A549 (cell line): ENCODE results near the gene TP53TG5. TPM values are rescaled to one million over a fixed set of nuclear protein-coding genes. Genes with fewer than 3 reads are reported as not detected.

Experiments used
- ATAC-seq, 2 experiments: fragments of 200-7000 bp in 1 of 2; fragments of >200 bp in 1 of 2; cut with Nextera tagmentation in 1 of 2; cut with Tn5 transposase in 1 of 2; 3 replicates each; pipeline versions ENCODE4 v1.8.0 to v1.9.1; 2018 to 2020; ENCODE audit warnings: mild to moderate bottlenecking in 1 of 2, moderate library complexity in 1 of 2
- CTCF ChIA-PET: fragments of 300-600 bp; sonication (Branson Sonifier 250); formaldehyde crosslinking; extraction: SDS; loops from one replicate; lab custom pipeline; 2021; ENCODE audit warnings: antibody characterized with exemption, inconsistent platforms; lab: Yijun Ruan, JAX
- POLR2A ChIA-PET: fragments of 350-600 bp; formaldehyde crosslinking; extraction: SDS; loops from one replicate; lab custom pipeline; 2021; ENCODE audit warnings: antibody characterized with exemption, inconsistent platforms; lab: Yijun Ruan, JAX
- DNase-seq, 2 experiments: peaks; one replicate each; pipeline versions ENCODE4 v3.0.0 to v3.0.0-alpha.2; 2011 to 2016; ENCODE audit warnings: low read depth in 1 of 2, low spot score in 1 of 2
- FAIRE-seq: peaks from 2 replicates; lab custom pipeline; 2011; peaks lifted over from hg19 to GRCh38; lab: Jason Lieb, UNC
- H3K27ac ChIP-seq, 2 experiments: fragments of >200 bp; sonication (Bioruptor Twin); formaldehyde crosslinking; 3 replicates each; pipeline ENCODE4 v1.5.1; 2016 to 2017
- H3K4me1 ChIP-seq: fragments of >200 bp; sonication (Bioruptor Twin); formaldehyde crosslinking; 3 replicates; pipeline ENCODE4 v1.6.1; 2016
- H3K4me2 ChIP-seq: fragments of >200 bp; sonication (Bioruptor Twin); formaldehyde crosslinking; 3 replicates; pipeline ENCODE4 v1.6.1; 2016
- H3K4me3 ChIP-seq: fragments of >200 bp; sonication (Bioruptor Twin); formaldehyde crosslinking; 3 replicates; pipeline ENCODE4 v1.5.1; 2016
- H3K9me3 ChIP-seq: fragments of >200 bp; sonication (Bioruptor Twin); formaldehyde crosslinking; 3 replicates; pipeline ENCODE4 v1.6.1; 2016
- BHLHE40 ChIP-seq: IDR thresholded peaks from 2 replicates; pipeline ENCODE4 v1.6.1; 2012; ENCODE audit warnings: low read depth, low read length, inconsistent platforms
- CBX2 ChIP-seq: fragments of 200-600 bp; sonication (generic); IDR thresholded peaks from 2 replicates; pipeline ENCODE4 v1.6.1; 2016; ENCODE audit warnings: low read depth, mild to moderate bottlenecking, borderline replicate concordance
- CBX8 ChIP-seq: fragments of 200-600 bp; sonication (generic); IDR thresholded peaks from 2 replicates; pipeline ENCODE4 v1.6.1; 2016
- CEBPB ChIP-seq, 2 experiments: fragments of >200 bp in 1 of 2; sonication (Bioruptor Twin) in 1 of 2; formaldehyde crosslinking in 1 of 2; IDR thresholded peaks; 2 replicates each; pipeline ENCODE4 v1.6.1; 2012 to 2016
- FOSB ChIP-seq: fragments of 250-450 bp; sonication (Bioruptor Pico); IDR thresholded peaks from 2 replicates; pipeline ENCODE4 v1.5.0; 2020; ENCODE audit warnings: mild to moderate bottlenecking, moderate library complexity
- GATA3 ChIP-seq: IDR thresholded peaks from 2 replicates; pipeline ENCODE4 v1.6.1; 2012; ENCODE audit warnings: borderline replicate concordance
- HOXB13 ChIP-seq: fragments of 250-450 bp; sonication (Bioruptor Pico); IDR thresholded peaks from 2 replicates; pipeline ENCODE4 v1.5.0; 2020; ENCODE audit warnings: low read depth, mild to moderate bottlenecking, moderate library complexity
- HOXB5 ChIP-seq: fragments of 250-450 bp; sonication (Bioruptor Pico); IDR thresholded peaks from 2 replicates; pipeline ENCODE4 v1.5.0; 2020; ENCODE audit warnings: mild to moderate bottlenecking, moderate library complexity
- JUN ChIP-seq, 2 experiments: fragments of >200 bp; sonication (Bioruptor Twin); formaldehyde crosslinking; IDR thresholded peaks; 2 replicates in 1 of 2; 3 replicates in 1 of 2; pipeline ENCODE4 v1.6.1; 2016 to 2017
- JUNB ChIP-seq: fragments of >200 bp; sonication (Bioruptor Twin); formaldehyde crosslinking; IDR thresholded peaks from 2 replicates; pipeline ENCODE4 v1.6.1; 2016
- KDM1A ChIP-seq: fragments of 200-600 bp; sonication (generic); IDR thresholded peaks from 2 replicates; pipeline ENCODE4 v1.6.1; 2016; ENCODE audit warnings: low read depth, mild to moderate bottlenecking
- KDM5A ChIP-seq: fragments of 200-600 bp; sonication (generic); IDR thresholded peaks from 2 replicates; pipeline ENCODE4 v1.6.1; 2016; ENCODE audit warnings: antibody characterized with exemption, mild to moderate bottlenecking
- MAZ ChIP-seq: fragments of 150-350 bp; IDR thresholded peaks from 2 replicates; pipeline ENCODE4 v1.6.1; 2014; ENCODE audit warnings: antibody characterized with exemption, low read depth, low read length, borderline replicate concordance
- MYC ChIP-seq: IDR thresholded peaks from 2 replicates; pipeline ENCODE4 v1.6.1; 2012; ENCODE audit warnings: mild to moderate bottlenecking, inconsistent platforms, low read length, improper control_type of control experiment, borderline replicate concordance
- NFE2L2 ChIP-seq: fragments of 150-350 bp; conservative IDR thresholded peaks from 2 replicates; pipeline ENCODE4 v1.6.1; 2014; ENCODE audit warnings: low read length
- NPAS2 ChIP-seq: fragments of 250-450 bp; sonication (Bioruptor Pico); IDR thresholded peaks from 2 replicates; pipeline ENCODE4 v1.8.0; 2022; ENCODE audit warnings: mild to moderate bottlenecking, moderate library complexity, borderline replicate concordance
- POLR2A ChIP-seq: IDR thresholded peaks from 2 replicates; pipeline ENCODE4 v1.6.1; 2012; ENCODE audit warnings: mild to moderate bottlenecking, low read length
- RFX5 ChIP-seq: fragments of 450-650 bp; IDR thresholded peaks from 2 replicates; pipeline ENCODE4 v1.7.1; 2014; ENCODE audit warnings: antibody characterized with exemption, mild to moderate bottlenecking, moderate library complexity
- SMC3 ChIP-seq: fragments of >200 bp; sonication (Bioruptor Twin); formaldehyde crosslinking; IDR thresholded peaks from 3 replicates; pipeline ENCODE4 v1.6.1; 2018; ENCODE audit warnings: inconsistent platforms
- TP53 ChIP-seq: fragments of 250-450 bp; sonication (Bioruptor Pico); IDR thresholded peaks from 2 replicates; pipeline ENCODE4 v1.5.0; 2021; ENCODE audit warnings: mild to moderate bottlenecking, moderate library complexity
- USF2 ChIP-seq: fragments of 450-650 bp; IDR thresholded peaks from 2 replicates; pipeline ENCODE4 v1.6.1; 2014; ENCODE audit warnings: antibody characterized with exemption
- ZSCAN20 ChIP-seq: fragments of 250-450 bp; sonication (Bioruptor Pico); IDR thresholded peaks from 2 replicates; pipeline ENCODE4 v1.8.0; 2022; ENCODE audit warnings: mild to moderate bottlenecking, moderate library complexity
- WGBS: methylation state at CpG from one replicate; pipeline ENCODE4 v1.1.6; 2017; ENCODE audit errors: missing lambda C conversion rate; 5-methylcytosine and 5-hydroxymethylcytosine counted together
- polyA plus RNA-seq, 4 experiments: library from polyadenylated mRNA; depleted of rRNA in 3 of 4; stranded (reverse); fragments of >200 nt; fragmentation: RNase III in 1 of 4; extraction: RNeasy Plus Mini Kit Qiagen cat#74134 plus additional on column Dnase treatment in 1 of 4; gene quantifications; 2 replicates in 3 of 4; 3 replicates in 1 of 4; pipeline ENCODE4 v1.2.3, GENCODE V29; 2011 to 2017
- TF ChIP-seq, protein P1 (sequence below): IDR thresholded peaks from 2 replicates; pipeline ENCODE4 v1.6.1; 2012
- TF ChIP-seq, protein P2 (sequence below): fragments of >200 bp; sonication (Bioruptor Twin); formaldehyde crosslinking; IDR thresholded peaks from 2 replicates; pipeline ENCODE4 v1.6.1; 2016
- TF ChIP-seq, protein P3 (sequence below): fragments of >200 bp; sonication (Bioruptor Twin); formaldehyde crosslinking; IDR thresholded peaks from 3 replicates; pipeline ENCODE4 v1.6.1; 2016
- TF ChIP-seq, protein P4 (sequence below): IDR thresholded peaks from 2 replicates; pipeline ENCODE4 v1.6.1; 2012
- TF ChIP-seq, protein P5 (sequence below): fragments of 250-450 bp; sonication (Bioruptor Pico); IDR thresholded peaks from 2 replicates; pipeline ENCODE4 v1.5.0; 2021; ENCODE audit warnings: mild to moderate bottlenecking, moderate library complexity, borderline replicate concordance

Gene TP53TG5
- polyA plus RNA-seq, 2 of the 4 experiments (the other 2 are of a cell fraction), result not detected

- no peaks in the 10 kb centered on the region for H3K4me1 ChIP-seq
- no peak for FAIRE-seq
- no peak for ATAC-seq
- POLR2A ChIA-PET, result interaction anchor here (0.6 kb wide), 1 partner anchor 39 kb away, joined by 3 read pairs; the partner anchor contains the start of gene PIGT
- H3K9me3 ChIP-seq, result no peaks in the 10 kb centered on the region
- no peak overlapping the region for H3K4me2 ChIP-seq
- TF ChIP-seq KDM5A, result no peak
- no peak for TF ChIP-seq SMC3
- TF ChIP-seq MYC, result no peak
- no peak for TF ChIP-seq ZSCAN20 (CRISPR knock-in tag)
- no peak for TF ChIP-seq MAZ
- no peak for TF ChIP-seq JUNB
- TF ChIP-seq, protein P1, sequence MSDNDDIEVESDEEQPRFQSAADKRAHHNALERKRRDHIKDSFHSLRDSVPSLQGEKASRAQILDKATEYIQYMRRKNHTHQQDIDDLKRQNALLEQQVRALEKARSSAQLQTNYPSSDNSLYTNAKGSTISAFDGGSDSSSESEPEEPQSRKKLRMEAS, result no peak
- no peak for TF ChIP-seq CEBPB (IDR thresholded peaks at IDR 0.05)
- no peak for TF ChIP-seq NFE2L2
- no peak for TF ChIP-seq KDM1A
- no peak for TF ChIP-seq BHLHE40
- TF ChIP-seq, protein P2, sequence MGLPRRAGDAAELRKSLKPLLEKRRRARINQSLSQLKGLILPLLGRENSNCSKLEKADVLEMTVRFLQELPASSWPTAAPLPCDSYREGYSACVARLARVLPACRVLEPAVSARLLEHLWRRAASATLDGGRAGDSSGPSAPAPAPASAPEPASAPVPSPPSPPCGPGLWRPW, result no peak
- no peak for TF ChIP-seq HOXB5 (CRISPR knock-in tag)
- no peak for TF ChIP-seq POLR2A
- TF ChIP-seq RFX5, result no peak
- TF ChIP-seq, protein P3, sequence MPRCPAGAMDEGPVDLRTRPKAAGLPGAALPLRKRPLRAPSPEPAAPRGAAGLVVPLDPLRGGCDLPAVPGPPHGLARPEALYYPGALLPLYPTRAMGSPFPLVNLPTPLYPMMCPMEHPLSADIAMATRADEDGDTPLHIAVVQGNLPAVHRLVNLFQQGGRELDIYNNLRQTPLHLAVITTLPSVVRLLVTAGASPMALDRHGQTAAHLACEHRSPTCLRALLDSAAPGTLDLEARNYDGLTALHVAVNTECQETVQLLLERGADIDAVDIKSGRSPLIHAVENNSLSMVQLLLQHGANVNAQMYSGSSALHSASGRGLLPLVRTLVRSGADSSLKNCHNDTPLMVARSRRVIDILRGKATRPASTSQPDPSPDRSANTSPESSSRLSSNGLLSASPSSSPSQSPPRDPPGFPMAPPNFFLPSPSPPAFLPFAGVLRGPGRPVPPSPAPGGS, result no peak
- TF ChIP-seq, protein P4, sequence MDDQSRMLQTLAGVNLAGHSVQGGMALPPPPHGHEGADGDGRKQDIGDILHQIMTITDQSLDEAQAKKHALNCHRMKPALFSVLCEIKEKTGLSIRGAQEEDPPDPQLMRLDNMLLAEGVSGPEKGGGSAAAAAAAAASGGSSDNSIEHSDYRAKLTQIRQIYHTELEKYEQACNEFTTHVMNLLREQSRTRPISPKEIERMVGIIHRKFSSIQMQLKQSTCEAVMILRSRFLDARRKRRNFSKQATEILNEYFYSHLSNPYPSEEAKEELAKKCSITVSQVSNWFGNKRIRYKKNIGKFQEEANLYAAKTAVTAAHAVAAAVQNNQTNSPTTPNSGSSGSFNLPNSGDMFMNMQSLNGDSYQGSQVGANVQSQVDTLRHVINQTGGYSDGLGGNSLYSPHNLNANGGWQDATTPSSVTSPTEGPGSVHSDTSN, result no peak
- no peak for TF ChIP-seq TP53 (CRISPR knock-in tag)
- TF ChIP-seq, all 56 proteins: peak for 0
- Histone ChIP-seq H3K27ac (no peak overlapping the region), H3K4me3 (no peak overlapping the region)
- CTCF ChIA-PET, result interaction anchor here (1.2 to 12.1 kb wide), 7 partner anchors 15 to 393 kb away, joined by 3 to 240 read pairs (median 72); partner anchors contain the start of gene SYS1
- no peak for DNase-seq
- WGBS, result 85% methylated on average over 11 of the region's 11 CpGs
Measured at GRCh38 chr20:45377269-45377668, 856 bp downstream of the TP53TG5 start.

DNA sequence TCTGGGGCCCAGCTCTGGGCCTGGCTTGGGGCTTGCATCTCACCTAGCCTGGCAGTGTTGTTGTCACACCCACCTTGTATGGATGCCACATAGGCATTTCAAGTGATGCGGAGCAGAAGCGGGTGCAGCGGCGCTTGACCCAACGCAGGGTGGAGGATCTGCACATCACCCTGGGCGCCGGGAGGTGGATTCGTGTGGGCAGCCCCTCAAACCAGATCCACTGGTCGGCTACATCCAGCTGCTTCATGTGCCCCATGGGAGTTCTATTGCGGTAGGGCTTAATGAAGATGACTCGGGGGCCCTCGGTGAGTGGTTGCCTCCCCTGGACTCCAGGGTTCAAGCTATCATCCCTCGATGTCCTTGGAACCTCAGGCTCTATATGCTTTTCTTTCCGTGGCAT, 3.2 kb downstream of the TP53TG5 start:
- 85% methylated on average over 12 of the region's 14 CpGs for WGBS
- H3K27ac ChIP-seq, result no peak overlapping the region
- no peaks in the 10 kb centered on the region for H3K9me3 ChIP-seq
- no peak overlapping the region for H3K4me3 ChIP-seq
- ChIA-PET CTCF (interaction anchor here (1.4 to 12.1 kb wide), 17 partner anchors 9 to 396 kb away, joined by 3 to 240 read pairs (median 15); partner anchors contain the start of genes DBNDD2, SDC4 and SYS1), POLR2A (interaction anchor here (1.9 kb wide), 1 partner anchor 12 kb away, joined by 9 read pairs; the partner anchor contains the start of gene SYS1)
- DNase-seq (no peak), ATAC-seq (no peak), FAIRE-seq (no peak)
- H3K4me1 ChIP-seq, result no peaks in the 10 kb centered on the region
- TF ChIP-seq, protein P4, result no peak
- no peak for TF ChIP-seq HOXB13 (CRISPR knock-in tag)
- H3K4me2 ChIP-seq, result no peak overlapping the region

GRCh38 chr20:45374101-45374467, 4.0 kb downstream of the TP53TG5 start:
- ChIA-PET POLR2A (interaction anchor here (0.9 to 1.9 kb wide), 4 partner anchors 11 to 62 kb away, joined by 3 to 9 read pairs (median 4); partner anchors contain the start of gene SYS1), CTCF (interaction anchor here (0.5 to 12.1 kb wide), 46 partner anchors 9 to 402 kb away, joined by 3 to 240 read pairs (median 6); partner anchors contain the start of genes DBNDD2, SDC4 and SYS1)
- H3K27ac ChIP-seq, result no peak overlapping the region
- DNase-seq (no peak), ATAC-seq (no peak), FAIRE-seq (no peak)
- H3K4me2 ChIP-seq, result peak overlapping the region; percentile 76
- H3K4me1 ChIP-seq, result no peaks in the 10 kb centered on the region
- H3K9me3 ChIP-seq, result no peaks in the 10 kb centered on the region
- peak overlapping the region; percentile 43; the same call in 2 of the 3 replicates for H3K4me3 ChIP-seq
- WGBS, result 42% methylated on average over 9 of the region's 9 CpGs
- TF ChIP-seq GATA3, result no peak
- no peak for TF ChIP-seq NPAS2 (CRISPR knock-in tag)
- no peak for TF ChIP-seq CBX2
- TF ChIP-seq POLR2A, result no peak
- no peak for TF ChIP-seq JUN (IDR thresholded peaks at IDR 0.05)
- no peak for TF ChIP-seq CBX8
- no peak for TF ChIP-seq FOSB (CRISPR knock-in tag)
- TF ChIP-seq, protein P5, sequence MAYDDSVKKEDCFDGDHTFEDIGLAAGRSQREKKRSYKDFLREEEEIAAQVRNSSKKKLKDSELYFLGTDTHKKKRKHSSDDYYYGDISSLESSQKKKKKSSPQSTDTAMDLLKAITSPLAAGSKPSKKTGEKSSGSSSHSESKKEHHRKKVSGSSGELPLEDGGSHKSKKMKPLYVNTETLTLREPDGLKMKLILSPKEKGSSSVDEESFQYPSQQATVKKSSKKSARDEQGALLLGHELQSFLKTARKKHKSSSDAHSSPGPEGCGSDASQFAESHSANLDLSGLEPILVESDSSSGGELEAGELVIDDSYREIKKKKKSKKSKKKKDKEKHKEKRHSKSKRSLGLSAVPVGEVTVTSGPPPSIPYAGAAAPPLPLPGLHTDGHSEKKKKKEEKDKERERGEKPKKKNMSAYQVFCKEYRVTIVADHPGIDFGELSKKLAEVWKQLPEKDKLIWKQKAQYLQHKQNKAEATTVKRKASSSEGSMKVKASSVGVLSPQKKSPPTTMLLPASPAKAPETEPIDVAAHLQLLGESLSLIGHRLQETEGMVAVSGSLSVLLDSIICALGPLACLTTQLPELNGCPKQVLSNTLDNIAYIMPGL (CRISPR knock-in tag), result no peak
- TF ChIP-seq MAZ, result no peak
- TF ChIP-seq USF2, result no peak
- TF ChIP-seq, protein P3, result no peak
